ENCODE data around the gene ST14.

GRCh38 chr11:130202818-130203689, 43.5 kb downstream of the ST14 start:
- no peak for TF ChIP-seq CTCF (optimal IDR thresholded peaks at IDR 0.05 in 1 of 3, IDR thresholded peaks at IDR 0.05 in 1 of 3, conservative IDR thresholded peaks at IDR 0.05 in 1 of 3; ENCODE audit: extremely low read depth in 1 of 3, insufficient read depth in 2 of 3, low read length in 3 of 3)
- TF ChIP-seq EZH2 (IDR thresholded peaks at IDR 0.05; ENCODE audit: low read length): no peak

All from keratinocyte (primary cell).